GM12878 (cell line): Measurements from ENCODE around the gene CELF2. TPM values are rescaled to one million over a fixed set of nuclear protein-coding genes. Genes with fewer than 3 reads are reported as not detected.

ENCODE experiments used
- ATAC-seq: fragments of 200-7000 bp; cut with Tn5 transposase; 3 replicates; pipeline ENCODE4 v1.9.1; 2020; ENCODE audit warnings: mild to moderate bottlenecking, moderate library complexity
- BruUV-seq: library from RNA; stranded (reverse); fragments of 400-500 nt; replicated peaks from 2 replicates; lab custom pipeline; 2021; lab: Mats Ljungman, UMichigan
- CTCF ChIA-PET: fragments of 300-600 bp; sonication (Branson Sonifier 250); formaldehyde crosslinking; extraction: SDS; loops from one replicate; lab custom pipeline; 2021; ENCODE audit warnings: inconsistent platforms; lab: Yijun Ruan, JAX
- POLR2A ChIA-PET: fragments of 350-600 bp; formaldehyde crosslinking; extraction: SDS; loops from one replicate; lab custom pipeline; 2021; ENCODE audit warnings: inconsistent platforms; lab: Charles Lee
- RAD21 ChIA-PET: fragments of 300-600 bp; sonication (Branson Sonifier 250); formaldehyde crosslinking; loops from one replicate; lab custom pipeline; 2023; ENCODE audit warnings: antibody characterized with exemption; ENCODE audit not compliant: unreplicated experiment; lab: Charles Lee
- SMC1A ChIA-PET: fragments of 300-600 bp; sonication (Branson Sonifier 250); formaldehyde crosslinking; loops from one replicate; lab custom pipeline; 2023; ENCODE audit not compliant: unreplicated experiment, uncharacterized antibody; lab: Charles Lee
- DNase-seq: peaks from one replicate; pipeline ENCODE4 v3.0.0-alpha.2; 2011; ENCODE audit warnings: low read depth, low spot score
- FAIRE-seq: peaks from 3 replicates; lab custom pipeline; 2011; peaks lifted over from hg19 to GRCh38; lab: Jason Lieb, UNC
- H2AFZ ChIP-seq: 2 replicates; pipeline ENCODE4 v1.6.0; 2011; ENCODE audit warnings: low read depth, low read length, control low read depth; ENCODE audit not compliant: control insufficient read depth
- H3K27ac ChIP-seq: 2 replicates; pipeline ENCODE4 v1.5.1; 2011; ENCODE audit warnings: control low read depth; ENCODE audit not compliant: control insufficient read depth, insufficient read depth
- H3K27me3 ChIP-seq, 2 experiments: replicated peaks in 1 of 2; 2 replicates each; pipeline versions ENCODE4 v1.6.0 to v1.6.1; 2011; ENCODE audit warnings: low read length in 1 of 2; ENCODE audit not compliant: control insufficient read depth in 2 of 2, insufficient read depth in 2 of 2
- H3K36me3 ChIP-seq, 2 experiments: 2 replicates each; pipeline ENCODE4 v1.5.1; 2011; ENCODE audit warnings: low read length in 1 of 2; ENCODE audit not compliant: control insufficient read depth in 2 of 2, insufficient read depth in 2 of 2
- H3K4me1 ChIP-seq: 2 replicates; pipeline ENCODE4 v1.6.1; 2011; ENCODE audit warnings: mild to moderate bottlenecking, low read length, moderate library complexity, mixed read lengths; ENCODE audit not compliant: control insufficient read depth, insufficient read depth
- H3K4me2 ChIP-seq: 2 replicates; pipeline ENCODE4 v1.6.0; 2011; ENCODE audit warnings: control low read depth; ENCODE audit not compliant: control insufficient read depth, insufficient read depth
- H3K4me3 ChIP-seq: fragments of 200-600 bp; sonication (generic); 2 replicates; pipeline ENCODE4 v1.5.1; 2016
- H3K79me2 ChIP-seq: 2 replicates; pipeline ENCODE4 v1.6.0; 2011; ENCODE audit warnings: low read length; ENCODE audit not compliant: control insufficient read depth, insufficient read depth
- H3K9ac ChIP-seq: 2 replicates; pipeline ENCODE4 v1.8.0; 2011; ENCODE audit warnings: low read length, control low read depth, mixed read lengths; ENCODE audit not compliant: control insufficient read depth, insufficient read depth
- H3K9me3 ChIP-seq: replicated peaks from 3 replicates; pipeline ENCODE4 v1.5.1; 2011; ENCODE audit warnings: mild to moderate bottlenecking, low read length; ENCODE audit not compliant: control insufficient read depth, insufficient read depth
- H4K20me1 ChIP-seq: 2 replicates; pipeline ENCODE4 v1.6.0; 2011; ENCODE audit not compliant: control insufficient read depth, insufficient read depth
- ASH2L ChIP-seq: fragments of 300-600, 200-600 bp; sonication (generic); IDR thresholded peaks from 2 replicates; pipeline ENCODE4 v1.6.1; 2017; ENCODE audit warnings: low read depth, mild to moderate bottlenecking, borderline replicate concordance
- BRCA1 ChIP-seq: IDR thresholded peaks from 2 replicates; pipeline ENCODE4 v1.6.1; 2011; ENCODE audit warnings: low read depth, low read length, improper control_type of control experiment
- CREB1 ChIP-seq: IDR thresholded peaks from 2 replicates; pipeline ENCODE4 v1.6.1; 2012; ENCODE audit warnings: low read depth, mild to moderate bottlenecking, inconsistent platforms
- GABPA ChIP-seq: IDR thresholded peaks from 2 replicates; pipeline ENCODE4 v1.6.1; 2014; ENCODE audit warnings: antibody characterized with exemption, low read depth, mild to moderate bottlenecking, inconsistent platforms
- HDAC2 ChIP-seq: fragments of 200-600 bp; sonication (generic); IDR thresholded peaks from 2 replicates; pipeline ENCODE4 v1.6.1; 2017
- KDM1A ChIP-seq: fragments of 200-600 bp; sonication (generic); IDR thresholded peaks from 2 replicates; pipeline ENCODE4 v1.6.1; 2016; ENCODE audit warnings: borderline replicate concordance
- RB1 ChIP-seq: fragments of 450-650 bp; formaldehyde crosslinking; IDR thresholded peaks from 2 replicates; pipeline ENCODE4 v1.6.1; 2017; ENCODE audit warnings: mild to moderate bottlenecking, borderline replicate concordance
- ZNF24 ChIP-seq: fragments of 450-650 bp; IDR thresholded peaks from 2 replicates; pipeline ENCODE4 v1.6.1; 2017; ENCODE audit warnings: antibody characterized with exemption, mild to moderate bottlenecking
- WGBS: methylation state at CpG from one replicate; pipeline ENCODE4 v1.1.6; 2016; ENCODE audit warnings: low lambda C conversion rate; ENCODE audit not compliant: insufficient replicate concordance, insufficient coverage; ENCODE audit errors: missing lambda C conversion rate; 5-methylcytosine and 5-hydroxymethylcytosine counted together
- in situ Hi-C: fragments of 300-500 bp; cut with MboI; formaldehyde crosslinking; loops from 9 replicates; pipeline ENCODE4 v1.14.3; 2018; ENCODE audit warnings: mixed read lengths
- intact Hi-C: fragments of 100-400 bp; cut with micrococcal nuclease; formaldehyde crosslinking; loops from one replicate; pipeline ENCODE4 v1.14.2; 2022; ENCODE audit not compliant: unreplicated experiment
- polyA plus RNA-seq, 11 experiments: library from polyadenylated mRNA; depleted of rRNA in 4 of 11; unstranded in 6 of 11; stranded (reverse) in 5 of 11; fragments of >200 nt; fragmentation: Nextera tagmentation in 4 of 11; fragmentation: Illumina TruSeq in 1 of 11; extraction: Ambion mirVana in 4 of 11; extraction: Trizol in 1 of 11; gene quantifications; 1 replicate in 1 of 11; 2 replicates in 10 of 11; pipeline versions ENCODE4 v1.2.1 to v1.2.3, GENCODE V29; 2011 to 2016; ENCODE audit warnings: inconsistent platforms in 2 of 11, missing spikeins in 2 of 11, low read depth in 1 of 11
- total RNA-seq, 4 experiments: library from RNA; depleted of rRNA in 3 of 4; stranded (reverse); fragments of >200 nt in 3 of 4; fragmentation: Illumina TruSeq in 1 of 4; extraction: Trizol in 1 of 4; gene quantifications; 2 replicates each; pipeline versions ENCODE4 v1.2.1 to v1.2.3, GENCODE V29; 2013 to 2021
- TF ChIP-seq, protein P1 (sequence below): fragments of 450-650 bp; IDR thresholded peaks from 2 replicates; pipeline ENCODE4 v1.6.1; 2017; ENCODE audit warnings: mild to moderate bottlenecking, low read depth, inconsistent platforms; ENCODE audit not compliant: poor library complexity, severe bottlenecking

The CELF2 gene
- total and polyA plus RNA-seq, 10 of the 15 experiments (the other 5 are each of a cell fraction or from before 2014, with no cell fraction given): 20.8 to 129 (median 86.3) TPM

DNA sequence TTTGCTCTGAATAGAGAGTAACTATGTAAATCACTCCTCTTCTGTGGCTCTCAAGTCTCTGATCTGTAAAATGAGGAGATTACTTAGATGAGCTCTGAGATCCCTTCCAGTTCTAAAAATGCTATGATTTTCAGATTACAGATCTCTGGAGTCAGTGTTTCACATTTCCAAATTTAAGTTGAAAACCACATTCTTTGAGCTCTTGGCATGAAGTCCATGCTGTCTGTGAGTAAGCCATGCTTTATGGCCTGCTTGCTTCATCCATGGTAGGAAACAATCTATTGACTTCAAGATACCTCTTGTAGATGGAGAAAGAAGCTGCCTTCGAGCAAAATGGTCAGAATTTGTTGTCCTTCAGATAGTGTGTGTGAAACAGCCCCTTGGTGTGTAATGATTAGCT lies 64.9 kb downstream of the CELF2 start (continued):
- TF ChIP-seq, protein P1, sequence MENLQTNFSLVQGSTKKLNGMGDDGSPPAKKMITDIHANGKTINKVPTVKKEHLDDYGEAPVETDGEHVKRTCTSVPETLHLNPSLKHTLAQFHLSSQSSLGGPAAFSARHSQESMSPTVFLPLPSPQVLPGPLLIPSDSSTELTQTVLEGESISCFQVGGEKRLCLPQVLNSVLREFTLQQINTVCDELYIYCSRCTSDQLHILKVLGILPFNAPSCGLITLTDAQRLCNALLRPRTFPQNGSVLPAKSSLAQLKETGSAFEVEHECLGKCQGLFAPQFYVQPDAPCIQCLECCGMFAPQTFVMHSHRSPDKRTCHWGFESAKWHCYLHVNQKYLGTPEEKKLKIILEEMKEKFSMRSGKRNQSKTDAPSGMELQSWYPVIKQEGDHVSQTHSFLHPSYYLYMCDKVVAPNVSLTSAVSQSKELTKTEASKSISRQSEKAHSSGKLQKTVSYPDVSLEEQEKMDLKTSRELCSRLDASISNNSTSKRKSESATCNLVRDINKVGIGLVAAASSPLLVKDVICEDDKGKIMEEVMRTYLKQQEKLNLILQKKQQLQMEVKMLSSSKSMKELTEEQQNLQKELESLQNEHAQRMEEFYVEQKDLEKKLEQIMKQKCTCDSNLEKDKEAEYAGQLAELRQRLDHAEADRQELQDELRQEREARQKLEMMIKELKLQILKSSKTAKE: no peak
- no peak for TF ChIP-seq CREB1

DNA sequence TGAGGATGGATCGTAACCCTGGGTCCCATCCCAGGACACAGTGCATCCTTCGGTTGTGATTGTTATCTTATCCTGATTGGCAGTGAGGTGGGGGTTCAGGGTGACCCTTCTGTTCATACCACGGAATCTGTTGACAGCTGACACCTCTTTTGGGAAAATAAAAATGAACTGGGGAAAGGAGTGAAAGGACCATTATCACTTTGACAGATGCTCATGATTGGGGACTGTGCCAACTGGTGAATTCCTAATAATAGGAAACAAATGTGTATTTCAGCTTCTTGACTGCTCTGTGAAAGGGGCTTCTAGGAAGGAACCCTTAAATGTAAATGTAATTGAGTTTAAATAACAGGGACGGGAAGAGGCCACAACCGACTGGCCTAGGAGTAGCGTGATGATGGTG lies 65.4 kb downstream of the CELF2 start:
- Histone ChIP-seq H3K79me2 (no peaks in the 10 kb centered on the region), H2AFZ (no peak overlapping the region)
- BruUV-seq: no TSS peak

More for the DNA sequence above, 65.4 kb downstream of the CELF2 start:
- intact Hi-C loops (no loop called here), in situ Hi-C loops (no loop called here)
- no peak overlapping the region for H3K4me2 ChIP-seq
- no peak overlapping the region for H3K27ac ChIP-seq
- ATAC-seq (no peak), DNase-seq (no peak), FAIRE-seq (no peak)
- H3K27me3 ChIP-seq: no peaks in the 10 kb centered on the region
- SMC1A ChIA-PET: interaction anchor here (0.8 to 1.4 kb wide), 2 partner anchors 9 to 13 kb away, joined by 3 to 4 read pairs; no protein-coding TSS in a partner anchor
- no peak overlapping the region for H3K4me3 ChIP-seq
- RAD21 ChIA-PET: no interaction called here
- 66% methylated on average over 6 of the region's 6 CpGs for WGBS
- H4K20me1 ChIP-seq: no peaks in the 10 kb centered on the region
- peaks cover 12% of the 10 kb centered on the region for H3K4me1 ChIP-seq
- H3K9ac ChIP-seq: no peak overlapping the region
- H3K9me3 ChIP-seq: peaks cover 2% of the 10 kb centered on the region; the same call in 2 of the 3 replicates
- POLR2A ChIA-PET: no interaction called here
- H3K36me3 ChIP-seq: no peaks in the 10 kb centered on the region
- no peak for TF ChIP-seq ZNF24
- no peak for TF ChIP-seq BRCA1
- no peak for TF ChIP-seq ASH2L
- TF ChIP-seq GABPA: no peak
- no peak for TF ChIP-seq HDAC2
- TF ChIP-seq CREB1: no peak
- no peak for TF ChIP-seq KDM1A
- TF ChIP-seq RB1: no peak
- CTCF ChIA-PET: interaction anchor here (1.2 kb wide), 1 partner anchor 13 kb away, joined by 3 read pairs; no protein-coding TSS in a partner anchor
